ENCODE measurements around the gene MMP11.

MMP11 gene

GRCh38 chr22:23779083-23779482 is 6.4 kb downstream of the MMP11 start:
- in situ Hi-C loops (cut with HindIII; ENCODE audit: low sequenced_read_pairs), result no loop called here
- TF ChIP-seq CTCF (IDR thresholded peaks at IDR 0.05; ENCODE audit: low read depth, low read length, missing control alignments), result no peak
- no peak overlapping the region for H3K4me3 ChIP-seq (ENCODE audit: low read depth, low read length)
- no peak for DNase-seq (ENCODE audit: low read depth)

GRCh38 chr22:23779731-23780130 is 7.1 kb downstream of the MMP11 start:
- no peak for TF ChIP-seq CTCF (IDR thresholded peaks at IDR 0.05; ENCODE audit: low read depth, low read length, missing control alignments)
- in situ Hi-C loops (cut with HindIII; ENCODE audit: low sequenced_read_pairs), result no loop called here
- no peak for DNase-seq (ENCODE audit: low read depth)
- no peak overlapping the region for H3K4me3 ChIP-seq (ENCODE audit: low read depth, low read length)

GRCh38 chr22:23780146-23780748 is 7.6 kb downstream of the MMP11 start:
- in situ Hi-C loops (cut with HindIII; ENCODE audit: low sequenced_read_pairs), result no loop called here
- DNase-seq (ENCODE audit: low read depth), result no peak
- TF ChIP-seq CTCF (IDR thresholded peaks at IDR 0.05; ENCODE audit: low read depth, low read length, missing control alignments), result no peak
- H3K4me3 ChIP-seq (ENCODE audit: low read depth, low read length), result no peak overlapping the region

- H3K4me3 ChIP-seq (ENCODE audit: low read depth, low read length), result no peak overlapping the region
- DNase-seq (ENCODE audit: low read depth), result no peak
- in situ Hi-C loops (cut with HindIII; ENCODE audit: low sequenced_read_pairs), result no loop called here
- TF ChIP-seq CTCF (IDR thresholded peaks at IDR 0.05; ENCODE audit: low read depth, low read length, missing control alignments), result no peak
These were observed 8.4 kb downstream of the MMP11 start for GRCh38 chr22:23781065-23781464.

GRCh38 chr22:23781511-23782183 is 9.0 kb downstream of the MMP11 start:
- no peak for TF ChIP-seq CTCF (IDR thresholded peaks at IDR 0.05; ENCODE audit: low read depth, low read length, missing control alignments)
- no peak for DNase-seq (ENCODE audit: low read depth)
- no peak overlapping the region for H3K4me3 ChIP-seq (ENCODE audit: low read depth, low read length)

GRCh38 chr22:23782252-23782651 is 9.6 kb downstream of the MMP11 start:
- no peak overlapping the region for H3K4me3 ChIP-seq (ENCODE audit: low read depth, low read length)
- in situ Hi-C loops (cut with HindIII; ENCODE audit: low sequenced_read_pairs), result no loop called here
- no peak for DNase-seq (ENCODE audit: low read depth)
- no peak for TF ChIP-seq CTCF (IDR thresholded peaks at IDR 0.05; ENCODE audit: low read depth, low read length, missing control alignments)

More at GRCh38 chr22:23781511-23782183, 9.0 kb downstream of the MMP11 start:
- in situ Hi-C loops (cut with HindIII; ENCODE audit: low sequenced_read_pairs), result no loop called here
